IMR-90 (cell line): ENCODE measurements around the gene ROBO2. TPM values are rescaled to one million over a fixed set of nuclear protein-coding genes. Genes with fewer than 3 reads are reported as not detected.

Source experiments
- ATAC-seq: fragments of 200-7000 bp; cut with Tn5 transposase; 2 replicates; pipeline ENCODE4 v1.9.1; 2020; ENCODE audit warnings: low read depth, mild to moderate bottlenecking, moderate library complexity
- BruUV-seq: library from RNA; stranded (reverse); fragments of 400-500 nt; replicated peaks from 2 replicates; lab custom pipeline; 2021; lab: Mats Ljungman, UMichigan
- CTCF ChIA-PET: fragments of 300-600 bp; formaldehyde crosslinking; extraction: SDS; loops from one replicate; lab custom pipeline; 2021; ENCODE audit warnings: antibody characterized with exemption; lab: Yijun Ruan, JAX
- POLR2A ChIA-PET: fragments of 300-600 bp; sonication (Branson Sonifier 250); formaldehyde crosslinking; loops from one replicate; lab custom pipeline; 2022; ENCODE audit warnings: antibody characterized with exemption; ENCODE audit not compliant: unreplicated experiment; lab: Charles Lee
- DNase-seq: peaks from one replicate; pipeline ENCODE4 v3.0.0; 2013
- H2AFZ ChIP-seq: replicated peaks from 2 replicates; pipeline ENCODE3; 2013; ENCODE audit warnings: low read length, mild to moderate bottlenecking; ENCODE audit not compliant: poor library complexity
- H2AK5ac ChIP-seq: 2 replicates; pipeline ENCODE4 v1.6.1; 2013; ENCODE audit warnings: low read depth, low read length, inconsistent platforms
- H2AK9ac ChIP-seq: replicated peaks from 2 replicates; pipeline ENCODE3; 2013; ENCODE audit warnings: mild to moderate bottlenecking, low read depth, low read length, moderate library complexity; ENCODE audit not compliant: poor library complexity
- H2BK120ac ChIP-seq: 2 replicates; pipeline ENCODE4 v1.6.1; 2013; ENCODE audit warnings: low read depth, low read length, inconsistent platforms
- H2BK15ac ChIP-seq: 3 replicates; pipeline ENCODE4 v1.6.1; 2013; ENCODE audit warnings: low read depth, low read length, inconsistent platforms
- H2BK20ac ChIP-seq: 2 replicates; pipeline ENCODE4 v1.6.1; 2013; ENCODE audit warnings: low read depth, mild to moderate bottlenecking, inconsistent platforms, low read length, moderate library complexity
- H2BK5ac ChIP-seq: 2 replicates; pipeline ENCODE4 v1.6.1; 2013; ENCODE audit warnings: mild to moderate bottlenecking, low read depth, low read length, inconsistent platforms; ENCODE audit not compliant: poor library complexity, severe bottlenecking
- H3K14ac ChIP-seq: replicated peaks from 2 replicates; pipeline ENCODE4 v1.6.1; 2013; ENCODE audit warnings: low read depth, low read length, inconsistent platforms
- H3K18ac ChIP-seq: 2 replicates; pipeline ENCODE4 v1.6.1; 2013; ENCODE audit warnings: low read depth, low read length, control low read depth
- H3K23ac ChIP-seq: 2 replicates; pipeline ENCODE4 v1.6.1; 2013; ENCODE audit warnings: low read depth, low read length, inconsistent platforms
- H3K27ac ChIP-seq: 2 replicates; pipeline ENCODE4 v1.5.1; 2013; ENCODE audit warnings: mild to moderate bottlenecking, control low read depth, low read length; ENCODE audit not compliant: insufficient read depth
- H3K27me3 ChIP-seq: 2 replicates; pipeline ENCODE4 v1.6.1; 2013; ENCODE audit warnings: low read length; ENCODE audit not compliant: control insufficient read depth, insufficient read depth
- H3K36me3 ChIP-seq: 2 replicates; pipeline ENCODE4 v1.6.1; 2013; ENCODE audit warnings: low read length, mixed read lengths; ENCODE audit not compliant: control insufficient read depth, insufficient read depth
- H3K4ac ChIP-seq: 2 replicates; pipeline ENCODE4 v1.6.1; 2013; ENCODE audit warnings: low read depth, low read length, inconsistent platforms
- H3K4me1 ChIP-seq: 2 replicates; pipeline ENCODE4 v1.6.1; 2013; ENCODE audit warnings: low read length, mixed read lengths; ENCODE audit not compliant: control insufficient read depth, insufficient read depth
- H3K4me2 ChIP-seq: 2 replicates; pipeline ENCODE4 v1.6.1; 2013; ENCODE audit warnings: low read depth, mild to moderate bottlenecking, control low read depth, low read length, moderate library complexity
- H3K4me3 ChIP-seq: 2 replicates; pipeline ENCODE4 v1.5.1; 2013; ENCODE audit warnings: low read depth, mild to moderate bottlenecking, control low read depth, low read length, moderate library complexity; ENCODE audit not compliant: insufficient read depth
- H3K56ac ChIP-seq: 2 replicates; pipeline ENCODE4 v1.6.1; 2013; ENCODE audit warnings: low read length, inconsistent platforms; ENCODE audit not compliant: insufficient read depth; ENCODE audit errors: extremely low read depth
- H3K79me1 ChIP-seq, 2 experiments: 2 replicates each; pipeline ENCODE4 v1.6.1; 2013; ENCODE audit warnings: low read length in 2 of 2, inconsistent platforms in 1 of 2, low read depth in 1 of 2
- H3K9ac ChIP-seq: 2 replicates; pipeline ENCODE4 v1.6.1; 2013; ENCODE audit warnings: low read depth, low read length, control low read depth
- H3K9me1 ChIP-seq: 2 replicates; pipeline ENCODE4 v1.6.1; 2013; ENCODE audit warnings: low read length, inconsistent platforms; ENCODE audit not compliant: insufficient read depth
- H3K9me3 ChIP-seq: 2 replicates; pipeline ENCODE4 v1.6.1; 2013; ENCODE audit warnings: low read length; ENCODE audit not compliant: control insufficient read depth, insufficient read depth
- H4K20me1 ChIP-seq: 2 replicates; pipeline ENCODE4 v1.6.1; 2013; ENCODE audit warnings: low read length, inconsistent platforms; ENCODE audit not compliant: insufficient read depth
- H4K5ac ChIP-seq: 2 replicates; pipeline ENCODE4 v1.6.1; 2013; ENCODE audit warnings: mild to moderate bottlenecking, low read depth, low read length, control low read depth
- H4K8ac ChIP-seq, 2 experiments: 2 replicates each; pipeline ENCODE4 v1.6.1; 2013; ENCODE audit warnings: low read depth in 2 of 2, low read length in 2 of 2, control low read depth in 1 of 2, inconsistent platforms in 1 of 2
- H4K91ac ChIP-seq: 2 replicates; pipeline ENCODE4 v1.6.1; 2013; ENCODE audit warnings: low read depth, low read length, inconsistent platforms; ENCODE audit not compliant: insufficient read depth
- CHD1 ChIP-seq: IDR thresholded peaks from 2 replicates; pipeline ENCODE4 v1.6.1; 2012; ENCODE audit warnings: low read depth, low read length, improper control_type of control experiment
- MAZ ChIP-seq: IDR thresholded peaks from 2 replicates; pipeline ENCODE4 v1.6.1; 2012; ENCODE audit warnings: low read depth, mild to moderate bottlenecking, low read length, improper control_type of control experiment, moderate library complexity, borderline replicate concordance
- MXI1 ChIP-seq: IDR thresholded peaks from 2 replicates; pipeline ENCODE4 v1.6.1; 2012; ENCODE audit warnings: low read depth, mild to moderate bottlenecking, low read length, moderate library complexity, borderline replicate concordance
- NFE2L2 ChIP-seq: fragments of 150-350 bp; IDR thresholded peaks from 2 replicates; pipeline ENCODE4 v1.6.1; 2016; ENCODE audit warnings: low read depth, mild to moderate bottlenecking, low read length
- POLR2A ChIP-seq: IDR thresholded peaks from 2 replicates; pipeline ENCODE4 v1.6.1; 2012; ENCODE audit warnings: mild to moderate bottlenecking, low read depth, low read length
- RCOR1 ChIP-seq: IDR thresholded peaks from 2 replicates; pipeline ENCODE4 v1.6.1; 2012; ENCODE audit warnings: mild to moderate bottlenecking, low read length, improper control_type of control experiment; ENCODE audit not compliant: insufficient replicate concordance
- SMC3 ChIP-seq: fragments of 150-350 bp; IDR thresholded peaks from 2 replicates; pipeline ENCODE4 v1.6.1; 2016; ENCODE audit warnings: low read depth, mild to moderate bottlenecking, antibody characterized with exemption, low read length, moderate library complexity
- WGBS, 2 experiments: methylation state at CpG; one replicate each; pipeline versions ENCODE4 v1.1.5 to v1.1.7; 2013; ENCODE audit warnings: missing lambda C conversion rate in 2 of 2; ENCODE audit not compliant: insufficient read length in 1 of 2; ENCODE audit errors: extremely low coverage in 2 of 2; 5-methylcytosine and 5-hydroxymethylcytosine counted together
- dilution Hi-C: fragments of 300-500 bp; cut with HindIII; formaldehyde crosslinking; loops from one replicate; pipeline ENCODE4 v1.14.3; 2018; ENCODE audit warnings: low sequenced_read_pairs; ENCODE audit not compliant: unreplicated experiment
- in situ Hi-C: fragments of 300-500 bp; cut with MboI; formaldehyde crosslinking; loops from 3 replicates; pipeline ENCODE4 v1.14.3; 2019; ENCODE audit warnings: low sequenced_read_pairs, inconsistent platforms, mixed read lengths
- intact Hi-C: fragments of 100-400 bp; cut with micrococcal nuclease; formaldehyde crosslinking; loops from 2 replicates; pipeline ENCODE4 v1.10.0; 2022
- polyA plus RNA-seq, 3 experiments: library from polyadenylated mRNA; depleted of rRNA; stranded (reverse); fragments of >200 nt; gene quantifications; 2 replicates each; pipeline ENCODE4 v1.2.3, GENCODE V29; 2012; ENCODE audit warnings: low replicate concordance in 1 of 3
- total RNA-seq: library from RNA; depleted of rRNA; stranded (reverse); fragments of >200 nt; gene quantifications from 2 replicates; pipeline ENCODE4 v1.2.3, GENCODE V29; 2012
- TF ChIP-seq, protein P1 (sequence below): fragments of 150-350 bp; IDR thresholded peaks from 2 replicates; pipeline ENCODE4 v1.6.1; 2017; ENCODE audit warnings: mild to moderate bottlenecking, antibody characterized with exemption, low read length, low read depth
- TF ChIP-seq, protein P2 (sequence below): conservative IDR thresholded peaks from 2 replicates; pipeline ENCODE4 v1.5.1; 2012; ENCODE audit warnings: mild to moderate bottlenecking, low read depth, low read length, improper control_type of control experiment

Gene ROBO2
- total and polyA plus RNA-seq, 2 of the 4 experiments (the other 2 are of a cell fraction): 9.3 to 14.5 TPM

DNA sequence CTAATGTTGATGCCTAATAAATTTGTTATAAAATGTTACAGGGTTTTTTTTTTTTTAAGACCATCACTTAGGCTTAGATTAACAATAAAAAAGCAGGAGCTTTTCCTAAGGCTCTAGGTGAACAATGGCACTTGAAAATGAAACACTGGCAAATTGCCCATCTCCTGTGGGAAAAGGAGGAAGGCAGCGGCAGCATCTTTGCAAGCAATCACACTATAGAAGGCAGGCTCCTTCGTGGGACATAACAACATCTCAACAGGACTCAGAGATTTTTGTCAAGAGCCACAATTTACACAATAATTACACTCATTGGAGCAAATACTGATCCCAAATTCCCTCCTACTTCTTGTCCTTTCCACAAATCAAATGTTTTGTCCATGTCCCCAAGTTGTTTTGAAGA is 646.7 kb downstream of the ROBO2 start:
- no peak overlapping the region for H2BK120ac ChIP-seq
- intact Hi-C loops: no loop called here
- H2BK5ac ChIP-seq: no peak overlapping the region
- H3K27me3 ChIP-seq: no peaks in the 10 kb centered on the region
- H3K4me1 ChIP-seq: no peaks in the 10 kb centered on the region
- no peaks in the 10 kb centered on the region for H4K20me1 ChIP-seq
- H3K9ac ChIP-seq: no peak overlapping the region
- BruUV-seq: no TSS peak
- H3K14ac ChIP-seq: no peak overlapping the region
- no peaks in the 10 kb centered on the region for H3K79me1 ChIP-seq
- H3K27ac ChIP-seq: no peak overlapping the region
- no peak for ATAC-seq
- H3K18ac ChIP-seq: no peak overlapping the region
- no peak overlapping the region for H2BK15ac ChIP-seq
- in situ Hi-C loops: no loop called here
- H4K91ac ChIP-seq: no peak overlapping the region
- no peak overlapping the region for H2BK20ac ChIP-seq
- H4K5ac ChIP-seq: no peak overlapping the region
- no peak overlapping the region for H3K4me3 ChIP-seq
- peaks cover 8% of the 10 kb centered on the region for H3K9me3 ChIP-seq
- no peaks in the 10 kb centered on the region for H3K9me1 ChIP-seq
- POLR2A ChIA-PET: no interaction called here
- no peaks in the 10 kb centered on the region for H3K36me3 ChIP-seq
- no CpG with 5 or more reads among the region's 2 CpGs for WGBS, 2 experiments
- no peak overlapping the region for H4K8ac ChIP-seq
- H3K4ac ChIP-seq: no peak overlapping the region
- CTCF ChIA-PET: no interaction called here
- H2AK9ac ChIP-seq: no peak overlapping the region
- TF ChIP-seq CHD1 (no peak), POLR2A (no peak), SMC3 (no peak), NFE2L2 (no peak), RCOR1 (no peak), MXI1 (no peak), MAZ (no peak)
- TF ChIP-seq, protein P1, sequence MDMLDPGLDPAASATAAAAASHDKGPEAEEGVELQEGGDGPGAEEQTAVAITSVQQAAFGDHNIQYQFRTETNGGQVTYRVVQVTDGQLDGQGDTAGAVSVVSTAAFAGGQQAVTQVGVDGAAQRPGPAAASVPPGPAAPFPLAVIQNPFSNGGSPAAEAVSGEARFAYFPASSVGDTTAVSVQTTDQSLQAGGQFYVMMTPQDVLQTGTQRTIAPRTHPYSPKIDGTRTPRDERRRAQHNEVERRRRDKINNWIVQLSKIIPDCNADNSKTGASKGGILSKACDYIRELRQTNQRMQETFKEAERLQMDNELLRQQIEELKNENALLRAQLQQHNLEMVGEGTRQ: no peak
- TF ChIP-seq, protein P2, sequence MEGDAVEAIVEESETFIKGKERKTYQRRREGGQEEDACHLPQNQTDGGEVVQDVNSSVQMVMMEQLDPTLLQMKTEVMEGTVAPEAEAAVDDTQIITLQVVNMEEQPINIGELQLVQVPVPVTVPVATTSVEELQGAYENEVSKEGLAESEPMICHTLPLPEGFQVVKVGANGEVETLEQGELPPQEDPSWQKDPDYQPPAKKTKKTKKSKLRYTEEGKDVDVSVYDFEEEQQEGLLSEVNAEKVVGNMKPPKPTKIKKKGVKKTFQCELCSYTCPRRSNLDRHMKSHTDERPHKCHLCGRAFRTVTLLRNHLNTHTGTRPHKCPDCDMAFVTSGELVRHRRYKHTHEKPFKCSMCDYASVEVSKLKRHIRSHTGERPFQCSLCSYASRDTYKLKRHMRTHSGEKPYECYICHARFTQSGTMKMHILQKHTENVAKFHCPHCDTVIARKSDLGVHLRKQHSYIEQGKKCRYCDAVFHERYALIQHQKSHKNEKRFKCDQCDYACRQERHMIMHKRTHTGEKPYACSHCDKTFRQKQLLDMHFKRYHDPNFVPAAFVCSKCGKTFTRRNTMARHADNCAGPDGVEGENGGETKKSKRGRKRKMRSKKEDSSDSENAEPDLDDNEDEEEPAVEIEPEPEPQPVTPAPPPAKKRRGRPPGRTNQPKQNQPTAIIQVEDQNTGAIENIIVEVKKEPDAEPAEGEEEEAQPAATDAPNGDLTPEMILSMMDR: no peak
- dilution Hi-C loops: no loop called here
- no peak overlapping the region for H3K4me2 ChIP-seq
- H2AK5ac ChIP-seq: no peak overlapping the region
- no peak overlapping the region for H3K23ac ChIP-seq
- no peak for DNase-seq
- no peak overlapping the region for H2AFZ ChIP-seq
- H3K56ac ChIP-seq: no peak overlapping the region
